ENCODE results near the gene CHST11. TPM values are rescaled to one million over a fixed set of nuclear protein-coding genes. Genes with fewer than 3 reads are reported as not detected.

CHST11 gene
- total and polyA plus RNA-seq, 2 donors from 2014 or later: 2.0 to 23.3 TPM

- Histone ChIP-seq H3K36me3 (ENCODE audit: control insufficient read depth in 2 of 3, insufficient read depth in 3 of 3, low read length in 3 of 3) (no peaks in the 10 kb centered on the region), H3K27me3 (ENCODE audit: control insufficient read depth, insufficient read depth, low read length) (no peaks in the 10 kb centered on the region), H3K4me3 (ENCODE audit: low read length in 3 of 3) (no peak overlapping the region), H3K27ac (ENCODE audit: low read depth in 2 of 2, low read length in 2 of 2) (no peak overlapping the region), H3K4me1 (ENCODE audit: control insufficient read depth in 2 of 3, insufficient read depth in 2 of 3, low read depth in 1 of 3, low read length in 3 of 3) (peaks cover 2 to 20% (median 2%) of the 10 kb centered on the region in 3 donors), H3K9me3 (ENCODE audit: control insufficient read depth in 2 of 3, insufficient read depth in 1 of 3, low read length in 3 of 3) (peaks cover 0 to 3% (median 0%) of the 10 kb centered on the region in 3 donors), H3K9ac (ENCODE audit: low read length in 3 of 3) (no peak overlapping the region)
- TF ChIP-seq CTCF (IDR thresholded peaks at IDR 0.05; ENCODE audit: borderline replicate concordance, extremely low read depth, insufficient read depth): no peak
- FAIRE-seq (no peak), DNase-seq (no peak)
- intact Hi-C loops (cut with DNase I): no loop called here
Observed at GRCh38 chr12:104588921-104589590, 132.3 kb downstream of the CHST11 start.

- Histone ChIP-seq H3K9me3 (ENCODE audit: control insufficient read depth in 2 of 3, insufficient read depth in 1 of 3, low read length in 3 of 3) (peaks cover 0 to 3% (median 0%) of the 10 kb centered on the region in 3 donors), H3K36me3 (ENCODE audit: control insufficient read depth in 2 of 3, insufficient read depth in 3 of 3, low read length in 3 of 3) (no peaks in the 10 kb centered on the region), H3K9ac (ENCODE audit: low read length in 3 of 3) (no peak overlapping the region), H3K4me1 (ENCODE audit: control insufficient read depth in 2 of 3, insufficient read depth in 2 of 3, low read depth in 1 of 3, low read length in 3 of 3) (peaks cover 2 to 20% (median 2%) of the 10 kb centered on the region in 3 donors), H3K4me3 (ENCODE audit: low read length in 3 of 3) (no peak overlapping the region), H3K27ac (ENCODE audit: low read depth in 2 of 2, low read length in 2 of 2) (no peak overlapping the region), H3K27me3 (ENCODE audit: control insufficient read depth, insufficient read depth, low read length) (no peaks in the 10 kb centered on the region)
- DNase-seq: no peak
- no peak for FAIRE-seq
- TF ChIP-seq CTCF (IDR thresholded peaks at IDR 0.05; ENCODE audit: borderline replicate concordance, extremely low read depth, insufficient read depth): no peak
- intact Hi-C loops (cut with DNase I): no loop called here
Observed at GRCh38 chr12:104590022-104590421, 133.3 kb downstream of the CHST11 start.

- no peak for FAIRE-seq
- no peak for TF ChIP-seq CTCF (IDR thresholded peaks at IDR 0.05; ENCODE audit: borderline replicate concordance, extremely low read depth, insufficient read depth)
- DNase-seq: no peak
Observed at GRCh38 chr12:104591257-104591885, 134.6 kb downstream of the CHST11 start.

More at GRCh38 chr12:104591257-104591885, 134.6 kb downstream of the CHST11 start:
- intact Hi-C loops (cut with DNase I): no loop called here
- Histone ChIP-seq H3K36me3 (ENCODE audit: control insufficient read depth in 2 of 3, insufficient read depth in 3 of 3, low read length in 3 of 3) (no peaks in the 10 kb centered on the region), H3K4me1 (ENCODE audit: control insufficient read depth in 2 of 3, insufficient read depth in 2 of 3, low read depth in 1 of 3, low read length in 3 of 3) (peaks cover 2 to 16% (median 2%) of the 10 kb centered on the region in 3 donors), H3K4me3 (ENCODE audit: low read length in 3 of 3) (no peak overlapping the region), H3K9me3 (ENCODE audit: control insufficient read depth in 2 of 3, insufficient read depth in 1 of 3, low read length in 3 of 3) (peaks cover 0 to 3% (median 0%) of the 10 kb centered on the region in 3 donors), H3K27me3 (ENCODE audit: control insufficient read depth, insufficient read depth, low read length) (no peaks in the 10 kb centered on the region), H3K9ac (ENCODE audit: low read length in 3 of 3) (no peak overlapping the region), H3K27ac (ENCODE audit: low read depth in 2 of 2, low read length in 2 of 2) (no peak overlapping the region)
